ENCODE data around the gene ADGRF1. TPM values are rescaled to one million over a fixed set of nuclear protein-coding genes. Genes with fewer than 3 reads are reported as not detected.
"Not testable (repeated sequence)": the region's sequence is repeated elsewhere in the genome, so short reads cannot be mapped to it uniquely, and the experiment has no call there.

ADGRF1 gene
- polyA plus RNA-seq, 12 donors, result 0.03 to 0.35 (median 0.19) TPM; not detected in 3

- no peak for DNase-seq
Measured at GRCh38 chr6:47022191-47022590, 19.9 kb downstream of the ADGRF1 start.

GRCh38 chr6:47019941-47020340, 22.2 kb downstream of the ADGRF1 start:
- DNase-seq, result no peak

- no peak for DNase-seq
Measured at GRCh38 chr6:47016909-47017308, 25.2 kb downstream of the ADGRF1 start.

- DNase-seq, result no peak
Measured at GRCh38 chr6:47016261-47016660, 25.9 kb downstream of the ADGRF1 start.

- no peak for DNase-seq
Measured at GRCh38 chr6:47014401-47014800, 27.7 kb downstream of the ADGRF1 start.

- DNase-seq, result no peak
Measured at GRCh38 chr6:47009583-47009982, 32.5 kb downstream of the ADGRF1 start.

GRCh38 chr6:47008397-47008763, 33.8 kb downstream of the ADGRF1 start:
- DNase-seq, result no peak

- DNase-seq, result no peak
Measured at GRCh38 chr6:47007657-47008396, 34.3 kb downstream of the ADGRF1 start.

GRCh38 chr6:47005486-47005885, 36.6 kb downstream of the ADGRF1 start:
- DNase-seq, result no peak

- DNase-seq, result no peak
Measured at GRCh38 chr6:47004463-47004862, 37.7 kb downstream of the ADGRF1 start.

GRCh38 chr6:47000842-47001241, 41.3 kb downstream of the ADGRF1 start:
- DNase-seq, result no peak

GRCh38 chr6:46998436-46999017, 43.6 kb downstream of the ADGRF1 start:
- DNase-seq, result no peak

GRCh38 chr6:46997646-46998045, 44.5 kb downstream of the ADGRF1 start:
- no peak for DNase-seq

- no peak for DNase-seq
Measured at GRCh38 chr6:46996860-46997641, 45.1 kb downstream of the ADGRF1 start.

GRCh38 chr6:46994933-46995332, 47.2 kb downstream of the ADGRF1 start:
- DNase-seq, result no peak

GRCh38 chr6:46993846-46994245, 48.3 kb downstream of the ADGRF1 start:
- DNase-seq, result no peak

GRCh38 chr6:46992391-46992790, 49.7 kb downstream of the ADGRF1 start:
- not testable (repeated sequence) for DNase-seq

GRCh38 chr6:46990818-46991510, 51.2 kb downstream of the ADGRF1 start:
- DNase-seq, result peak; percentile 41

GRCh38 chr6:46990031-46990644, 52.0 kb downstream of the ADGRF1 start:
- no peak for DNase-seq

GRCh38 chr6:46989398-46989797, 52.7 kb downstream of the ADGRF1 start:
- DNase-seq, result no peak

- no peak for DNase-seq
Measured at GRCh38 chr6:46985943-46986342, 56.2 kb downstream of the ADGRF1 start.

GRCh38 chr6:46983007-46983411, 59.1 kb downstream of the ADGRF1 start:
- DNase-seq, result no peak

Measured in muscle of arm (tissue), 12 donors.